Measurements from ENCODE around the gene TENT4A. TPM values are rescaled to one million over a fixed set of nuclear protein-coding genes. Genes with fewer than 3 reads are reported as not detected.

The TENT4A gene
- total RNA-seq, 1 experiment from 2014 or later = 51.7 TPM

DNA sequence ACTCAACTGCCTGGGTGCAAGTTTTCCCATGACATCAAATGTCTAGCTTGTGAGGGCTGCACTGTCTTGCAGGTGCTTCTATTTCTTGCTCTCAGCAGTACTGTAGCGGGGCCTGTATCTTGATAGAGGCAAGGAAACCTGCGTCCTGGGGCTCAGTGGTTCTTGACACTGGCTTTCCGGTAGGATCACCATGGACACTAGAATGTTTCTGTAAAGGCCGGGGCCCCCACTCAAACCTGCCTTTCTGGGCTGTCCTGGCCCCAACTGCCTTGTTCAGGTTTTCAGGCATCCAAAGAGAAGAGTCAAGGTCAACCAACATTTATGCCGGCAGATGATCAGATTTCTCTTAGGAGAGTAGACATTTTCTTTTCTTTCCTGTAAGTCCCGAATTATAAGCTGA lies 26.7 kb upstream of the TENT4A start:
- Histone ChIP-seq H3K9me3 (ENCODE audit: low read depth, low read length, poor library complexity, severe bottlenecking) (no peaks in the 10 kb centered on the region), H3K27me3 (replicated peaks; ENCODE audit: insufficient read depth, low read depth, low read length, poor library complexity) (peaks cover 34% of the 10 kb centered on the region), H3K36me3 (ENCODE audit: insufficient read depth, low read length, poor library complexity, severe bottlenecking) (no peaks in the 10 kb centered on the region), H3K4me1 (ENCODE audit: insufficient read depth, low read length, poor library complexity, severe bottlenecking) (no peaks in the 10 kb centered on the region), H3K4me3 (ENCODE audit: low read depth, low read length, poor library complexity, severe bottlenecking) (no peak overlapping the region), H3K27ac (ENCODE audit: low read depth, low read length, poor library complexity, severe bottlenecking) (no peak overlapping the region)
- intact Hi-C loops (cut with micrococcal nuclease; ENCODE audit: unreplicated experiment) = no loop called here
- no peak for DNase-seq (ENCODE audit: low spot score)
- BruUV-seq (replicated peaks) = no TSS peak
- ChIA-PET CTCF (no interaction called here), POLR2A (ENCODE audit: low non-redundant PET) (no interaction called here)
- TF ChIP-seq EZH2 (IDR thresholded peaks at IDR 0.05; ENCODE audit: borderline replicate concordance, low read depth, low read length, poor library complexity, severe bottlenecking) = no peak
- TF ChIP-seq, protein P1, sequence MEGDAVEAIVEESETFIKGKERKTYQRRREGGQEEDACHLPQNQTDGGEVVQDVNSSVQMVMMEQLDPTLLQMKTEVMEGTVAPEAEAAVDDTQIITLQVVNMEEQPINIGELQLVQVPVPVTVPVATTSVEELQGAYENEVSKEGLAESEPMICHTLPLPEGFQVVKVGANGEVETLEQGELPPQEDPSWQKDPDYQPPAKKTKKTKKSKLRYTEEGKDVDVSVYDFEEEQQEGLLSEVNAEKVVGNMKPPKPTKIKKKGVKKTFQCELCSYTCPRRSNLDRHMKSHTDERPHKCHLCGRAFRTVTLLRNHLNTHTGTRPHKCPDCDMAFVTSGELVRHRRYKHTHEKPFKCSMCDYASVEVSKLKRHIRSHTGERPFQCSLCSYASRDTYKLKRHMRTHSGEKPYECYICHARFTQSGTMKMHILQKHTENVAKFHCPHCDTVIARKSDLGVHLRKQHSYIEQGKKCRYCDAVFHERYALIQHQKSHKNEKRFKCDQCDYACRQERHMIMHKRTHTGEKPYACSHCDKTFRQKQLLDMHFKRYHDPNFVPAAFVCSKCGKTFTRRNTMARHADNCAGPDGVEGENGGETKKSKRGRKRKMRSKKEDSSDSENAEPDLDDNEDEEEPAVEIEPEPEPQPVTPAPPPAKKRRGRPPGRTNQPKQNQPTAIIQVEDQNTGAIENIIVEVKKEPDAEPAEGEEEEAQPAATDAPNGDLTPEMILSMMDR (conservative IDR thresholded peaks at IDR 0.05; ENCODE audit: low read depth, low read length) = no peak

DNA sequence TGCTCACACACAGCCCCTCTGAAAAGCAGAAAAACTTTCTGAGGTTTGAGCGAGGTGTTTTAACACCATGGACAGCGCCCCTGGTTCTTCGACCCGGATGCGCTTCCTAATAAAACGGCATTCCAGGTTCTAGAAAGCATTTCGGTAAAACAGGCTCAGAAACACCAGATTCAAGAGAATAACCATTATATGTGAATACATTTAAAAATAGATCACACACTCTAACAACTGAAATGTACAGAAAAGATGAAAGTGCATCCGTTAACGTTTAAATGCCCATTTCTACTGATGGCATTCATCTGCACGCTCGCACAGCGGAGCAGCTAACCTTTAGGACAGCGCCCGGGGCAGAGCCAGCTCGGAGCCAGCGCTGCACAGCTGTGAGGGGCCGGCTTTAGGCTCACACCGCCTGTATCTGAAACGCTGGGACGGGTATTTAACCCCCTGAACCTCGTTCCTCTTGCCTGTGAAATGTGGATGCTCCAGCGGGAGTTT lies 26.3 kb upstream of the TENT4A start:
- DNase-seq (ENCODE audit: low spot score) = peak; percentile 45
- TF ChIP-seq EZH2 (IDR thresholded peaks at IDR 0.05; ENCODE audit: borderline replicate concordance, low read depth, low read length, poor library complexity, severe bottlenecking) = no peak
- TF ChIP-seq, protein P1 (conservative IDR thresholded peaks at IDR 0.05; ENCODE audit: low read depth, low read length) = no peak
- no peaks in the 10 kb centered on the region for H3K36me3 ChIP-seq (ENCODE audit: insufficient read depth, low read length, poor library complexity, severe bottlenecking)
- H3K4me3 ChIP-seq (ENCODE audit: low read depth, low read length, poor library complexity, severe bottlenecking) = peak overlapping the region; percentile 18
- ChIA-PET POLR2A (ENCODE audit: low non-redundant PET) (no interaction called here), CTCF (no interaction called here)
- intact Hi-C loops (cut with micrococcal nuclease; ENCODE audit: unreplicated experiment) = no loop called here
- BruUV-seq (replicated peaks) = no TSS peak
- no peaks in the 10 kb centered on the region for H3K4me1 ChIP-seq (ENCODE audit: insufficient read depth, low read length, poor library complexity, severe bottlenecking)
- H3K27me3 ChIP-seq (replicated peaks; ENCODE audit: insufficient read depth, low read depth, low read length, poor library complexity) = peaks cover 39% of the 10 kb centered on the region
- H3K9me3 ChIP-seq (ENCODE audit: low read depth, low read length, poor library complexity, severe bottlenecking) = no peaks in the 10 kb centered on the region
- H3K27ac ChIP-seq (ENCODE audit: low read depth, low read length, poor library complexity, severe bottlenecking) = no peak overlapping the region

DNA sequence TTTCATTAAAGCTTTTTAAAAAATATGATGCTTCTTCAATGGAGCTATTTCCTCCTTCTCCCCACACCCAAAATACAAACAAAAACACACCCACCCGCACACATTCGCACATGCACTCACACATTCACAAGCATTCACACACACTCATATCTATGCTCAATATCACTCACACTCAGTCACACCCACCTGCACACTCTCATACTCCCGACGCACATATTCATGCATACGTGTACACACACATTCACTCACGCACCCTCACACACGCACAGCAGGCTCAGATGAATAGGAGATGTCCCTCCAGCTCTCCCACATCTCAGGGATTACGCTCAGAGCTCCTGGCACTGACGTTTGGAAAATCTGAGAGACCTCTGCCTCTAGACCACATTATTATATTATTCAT lies 25.7 kb upstream of the TENT4A start:
- Histone ChIP-seq H3K27ac (ENCODE audit: low read depth, low read length, poor library complexity, severe bottlenecking) (no peak overlapping the region), H3K27me3 (replicated peaks; ENCODE audit: insufficient read depth, low read depth, low read length, poor library complexity) (peaks cover 39% of the 10 kb centered on the region), H3K36me3 (ENCODE audit: insufficient read depth, low read length, poor library complexity, severe bottlenecking) (no peaks in the 10 kb centered on the region), H3K9me3 (ENCODE audit: low read depth, low read length, poor library complexity, severe bottlenecking) (no peaks in the 10 kb centered on the region), H3K4me3 (ENCODE audit: low read depth, low read length, poor library complexity, severe bottlenecking) (no peak overlapping the region), H3K4me1 (ENCODE audit: insufficient read depth, low read length, poor library complexity, severe bottlenecking) (no peaks in the 10 kb centered on the region)
- no peak for TF ChIP-seq EZH2 (IDR thresholded peaks at IDR 0.05; ENCODE audit: borderline replicate concordance, low read depth, low read length, poor library complexity, severe bottlenecking)
- TF ChIP-seq, protein P1 (conservative IDR thresholded peaks at IDR 0.05; ENCODE audit: low read depth, low read length) = no peak
- intact Hi-C loops (cut with micrococcal nuclease; ENCODE audit: unreplicated experiment) = no loop called here
- POLR2A ChIA-PET (ENCODE audit: low non-redundant PET) = no interaction called here
- BruUV-seq (replicated peaks) = no TSS peak
- CTCF ChIA-PET = no interaction called here
- no peak for DNase-seq (ENCODE audit: low spot score)
